Stimulated activated CD4-positive, alpha-beta T cell treated with anti-CD3 and anti-CD28 coated beads, Interleukin-12 subunit alpha, Interleukin-12 subunit beta, amount 100 ng/mL, for 4 hours (primary cell): ENCODE results near the gene TRMU.
"Not testable (repeated sequence)": the region's sequence is repeated elsewhere in the genome, so short reads cannot be mapped to it uniquely, and the experiment has no call there.

Source experiments
- DNase-seq: peaks from one replicate; pipeline ENCODE4 v3.0.0-alpha.2; 2020

The TRMU gene

DNA sequence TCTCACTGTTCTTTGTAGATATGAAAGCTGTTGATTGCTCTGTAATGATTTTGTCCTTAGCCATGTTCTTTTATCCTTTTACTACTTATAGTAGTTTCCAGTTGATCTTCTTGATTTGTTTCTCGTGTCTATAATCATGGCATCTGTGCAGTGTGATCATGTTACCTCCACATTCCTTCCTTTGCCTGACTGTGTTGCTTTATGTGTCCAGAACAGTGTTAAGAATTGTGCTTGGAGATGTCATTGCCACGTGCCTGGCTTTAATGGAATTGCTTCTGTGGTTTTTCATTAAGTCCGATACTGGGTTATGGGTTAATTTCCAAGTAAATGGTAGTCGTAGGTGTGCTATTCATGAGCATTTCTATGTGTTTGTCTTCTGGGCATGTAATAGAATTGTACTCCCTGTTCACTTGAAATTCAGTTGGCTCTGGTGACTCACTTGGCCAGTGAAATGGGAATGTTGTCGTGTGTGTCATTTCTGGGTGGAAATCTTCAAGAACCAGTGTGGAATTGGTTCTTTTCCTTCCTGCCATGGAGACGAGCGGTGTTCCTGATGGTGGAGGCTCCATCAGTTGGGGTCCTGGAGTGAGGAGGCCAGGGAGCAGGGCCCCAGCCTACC is 32.1 kb upstream of the TRMU start:
- no peak for DNase-seq

DNA sequence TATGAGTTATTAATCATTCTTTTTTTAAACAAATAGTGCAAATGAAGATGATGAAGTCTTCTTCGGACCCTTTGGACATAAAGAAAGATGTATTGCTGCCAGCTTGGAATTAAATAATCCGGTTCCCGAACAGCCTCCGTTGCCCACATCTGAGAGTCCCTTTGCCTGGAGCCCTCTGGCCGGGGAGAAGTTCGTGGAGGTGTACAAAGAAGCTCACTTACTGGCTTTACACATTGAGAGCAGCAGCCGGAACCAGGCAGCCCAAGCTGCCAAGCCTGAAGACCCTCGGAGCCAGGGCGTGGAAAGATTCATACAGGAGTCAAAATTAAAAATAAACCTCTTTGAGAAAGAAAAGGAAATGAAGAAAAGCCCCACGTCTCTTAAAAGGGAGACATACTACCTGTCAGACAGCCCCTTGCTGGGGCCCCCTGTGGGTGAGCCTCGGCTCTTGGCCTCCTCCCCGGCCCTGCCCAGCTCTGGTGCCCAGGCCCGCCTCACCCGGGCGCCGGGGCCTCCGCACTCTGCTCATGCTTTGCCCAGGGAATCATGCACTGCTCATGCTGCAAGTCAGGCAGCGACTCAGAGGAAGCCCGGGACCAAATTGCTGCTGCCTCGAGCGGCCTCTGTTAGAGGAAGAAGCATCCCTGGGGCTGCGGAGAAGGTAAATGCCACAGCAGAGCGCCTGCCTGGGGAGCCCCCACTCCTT is 27.1 kb upstream of the TRMU start:
- no peak for DNase-seq

DNA sequence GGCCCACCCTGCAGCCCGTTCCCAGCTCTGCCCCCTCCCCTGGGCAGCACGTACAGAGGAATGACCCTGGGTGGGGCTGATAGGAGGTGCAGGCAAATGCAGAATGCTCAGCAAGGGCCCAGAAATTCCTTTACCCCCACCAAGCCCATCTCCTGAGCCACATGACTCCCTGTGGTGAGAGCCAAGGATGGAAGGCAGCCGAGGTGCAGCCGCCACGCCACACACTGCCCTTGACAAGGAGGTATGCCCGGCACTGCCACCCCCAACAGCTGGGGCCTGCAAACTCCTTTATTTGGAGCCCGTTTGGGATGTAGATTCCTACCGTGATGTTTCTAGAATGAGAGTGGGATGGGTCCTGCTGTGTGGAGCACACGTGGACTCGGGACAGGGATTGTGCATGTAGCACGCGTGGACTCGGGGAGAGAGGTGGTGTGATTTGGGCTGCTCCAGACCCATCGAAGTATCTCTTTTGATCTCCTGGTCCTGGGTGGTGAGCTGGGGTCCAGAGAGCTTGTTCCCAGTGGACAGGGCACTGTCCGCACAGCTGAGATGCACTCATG is 25.9 kb upstream of the TRMU start:
- no peak for DNase-seq

DNA sequence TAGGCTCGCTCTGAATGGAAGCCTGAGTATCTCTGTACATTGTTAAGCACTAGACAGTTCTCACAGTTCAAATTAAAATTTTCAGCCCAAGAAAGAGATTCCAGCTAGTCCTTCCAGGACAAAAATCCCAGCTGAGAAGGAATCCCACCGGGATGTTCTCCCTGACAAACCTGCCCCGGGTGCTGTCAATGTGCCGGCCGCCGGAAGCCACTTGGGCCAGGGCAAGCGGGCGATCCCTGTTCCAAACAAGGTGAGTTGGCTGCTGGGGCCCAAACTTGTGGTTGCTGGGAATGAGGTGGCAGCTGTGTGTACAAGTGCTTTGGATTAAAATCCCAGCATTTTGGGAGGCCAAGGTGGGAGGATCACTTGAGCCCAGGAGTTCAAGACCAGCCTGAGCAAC is 23.5 kb upstream of the TRMU start:
- DNase-seq: no peak

DNA sequence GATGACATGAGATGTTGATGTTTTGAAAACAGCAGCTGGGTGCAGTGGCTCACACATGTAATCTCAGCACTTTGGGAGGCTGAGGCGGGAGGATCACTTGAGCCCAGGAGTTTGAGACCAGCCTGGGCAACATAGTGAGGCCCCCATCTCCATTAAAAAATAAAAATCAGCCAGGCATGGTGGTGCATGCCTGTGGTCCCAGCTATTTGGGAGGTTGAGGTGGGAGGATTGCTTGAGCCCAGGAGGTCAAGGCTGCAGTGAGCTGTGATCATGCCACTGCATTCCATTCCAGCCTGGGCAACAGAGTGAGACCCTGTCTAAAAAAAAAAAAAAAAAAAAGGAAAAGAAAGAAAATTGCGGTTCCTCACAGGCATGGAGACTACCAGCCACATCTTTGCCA is 22.7 kb upstream of the TRMU start:
- DNase-seq: not testable (repeated sequence)

DNA sequence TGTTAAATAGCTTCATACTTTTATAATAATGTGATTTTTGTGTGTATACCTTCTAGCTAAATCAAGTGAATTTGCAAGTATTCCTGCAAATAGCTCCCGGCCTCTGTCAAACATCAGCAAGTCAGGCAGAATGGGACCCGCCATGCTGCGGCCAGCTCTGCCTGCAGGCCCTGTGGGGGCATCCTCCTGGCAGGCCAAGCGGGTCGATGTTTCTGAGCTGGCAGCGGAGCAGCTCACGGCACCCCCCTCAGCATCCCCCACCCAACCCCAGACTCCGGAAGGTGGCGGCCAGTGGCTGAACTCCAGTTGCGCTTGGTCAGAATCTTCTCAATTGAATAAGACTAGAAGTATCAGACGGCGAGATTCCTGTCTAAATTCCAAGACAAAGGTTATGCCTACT is 19.5 kb upstream of the TRMU start:
- DNase-seq: no peak

DNA sequence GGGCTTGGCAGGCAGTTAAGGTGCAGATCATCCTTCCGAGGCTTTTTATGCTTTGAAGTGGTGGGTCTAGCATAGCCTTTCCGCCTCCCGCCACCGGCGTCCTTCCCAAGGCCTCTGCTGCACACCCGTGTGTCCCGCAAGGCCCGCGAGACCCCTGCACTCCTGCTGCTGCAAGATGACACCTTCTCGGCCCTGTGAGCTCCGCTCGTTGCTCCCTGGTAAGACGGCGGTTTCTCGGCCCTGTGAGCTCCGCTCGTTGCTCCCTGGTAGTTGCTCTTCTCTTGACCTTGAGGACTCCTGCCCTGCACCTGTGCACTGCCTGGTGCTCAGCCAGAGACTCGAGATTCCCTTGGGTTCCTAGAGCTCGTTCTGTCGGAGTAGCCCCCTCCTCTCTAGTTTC is 17.9 kb upstream of the TRMU start:
- no peak for DNase-seq

DNA sequence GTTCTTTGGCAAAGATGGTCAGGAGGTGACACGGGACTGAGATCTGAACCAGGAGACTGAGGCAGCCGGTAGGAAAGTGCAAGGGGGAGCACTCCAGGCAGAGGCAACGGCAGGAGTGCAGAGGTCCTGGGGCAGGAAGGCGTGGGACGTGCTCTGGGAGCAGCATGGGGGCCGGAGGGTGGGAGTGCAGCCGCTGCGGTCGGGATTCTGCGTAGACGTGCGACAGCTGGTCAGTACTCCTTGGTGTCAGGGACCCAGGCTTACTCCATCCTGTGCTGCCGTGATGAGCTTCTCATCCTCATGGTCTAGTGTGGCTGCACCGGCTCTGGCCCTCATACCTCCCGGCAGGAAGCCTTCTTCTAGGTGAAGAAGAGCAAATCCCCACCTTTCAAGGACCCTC is 16.9 kb upstream of the TRMU start:
- DNase-seq: no peak

DNA sequence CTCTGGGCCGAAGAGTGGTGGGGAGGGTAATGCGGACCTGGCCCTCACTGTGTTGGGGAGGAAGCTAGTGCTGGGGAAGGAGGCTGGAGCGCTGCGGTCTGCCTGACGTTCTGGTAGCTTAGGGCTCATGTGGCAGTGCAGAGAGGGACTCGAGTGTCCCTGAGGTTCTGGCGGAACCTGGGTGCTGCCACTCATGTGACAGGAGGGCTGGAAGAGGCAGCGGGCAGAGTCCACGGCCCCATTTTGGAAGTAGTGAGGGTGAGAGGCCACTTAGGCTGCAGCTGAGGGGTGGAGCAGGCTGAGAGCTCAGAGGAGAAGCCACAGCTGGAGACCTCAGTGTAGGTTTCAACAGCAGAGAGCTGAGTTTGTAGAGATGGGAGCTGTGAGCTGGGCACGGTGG is 16.2 kb upstream of the TRMU start:
- DNase-seq: no peak

DNA sequence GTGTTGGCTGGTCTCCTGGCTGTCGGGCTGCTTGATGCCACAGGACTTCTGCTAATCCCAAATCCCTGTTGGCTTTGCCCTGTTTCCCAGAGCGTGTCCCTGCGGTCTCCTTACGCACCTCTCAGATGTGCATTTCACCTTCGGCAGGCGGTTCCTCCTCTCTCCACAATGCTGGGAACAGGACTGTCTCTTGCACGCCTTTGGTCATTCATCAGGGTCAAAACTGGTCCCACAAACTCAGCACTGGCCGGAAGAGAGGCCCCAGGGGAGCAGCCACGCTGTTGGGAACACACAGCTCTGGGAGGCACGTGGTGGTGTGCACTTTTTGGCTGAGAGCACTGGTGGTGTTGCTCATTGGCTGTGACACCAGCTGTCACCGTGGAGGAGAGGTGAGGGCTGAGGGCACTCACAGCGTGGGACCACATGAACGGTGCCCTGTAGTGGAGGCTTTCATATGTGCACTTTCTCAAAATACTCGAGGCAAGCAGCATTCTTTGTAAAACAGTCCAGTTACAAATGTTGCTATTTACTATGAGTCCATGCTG is 15.3 kb upstream of the TRMU start:
- no peak for DNase-seq

DNA sequence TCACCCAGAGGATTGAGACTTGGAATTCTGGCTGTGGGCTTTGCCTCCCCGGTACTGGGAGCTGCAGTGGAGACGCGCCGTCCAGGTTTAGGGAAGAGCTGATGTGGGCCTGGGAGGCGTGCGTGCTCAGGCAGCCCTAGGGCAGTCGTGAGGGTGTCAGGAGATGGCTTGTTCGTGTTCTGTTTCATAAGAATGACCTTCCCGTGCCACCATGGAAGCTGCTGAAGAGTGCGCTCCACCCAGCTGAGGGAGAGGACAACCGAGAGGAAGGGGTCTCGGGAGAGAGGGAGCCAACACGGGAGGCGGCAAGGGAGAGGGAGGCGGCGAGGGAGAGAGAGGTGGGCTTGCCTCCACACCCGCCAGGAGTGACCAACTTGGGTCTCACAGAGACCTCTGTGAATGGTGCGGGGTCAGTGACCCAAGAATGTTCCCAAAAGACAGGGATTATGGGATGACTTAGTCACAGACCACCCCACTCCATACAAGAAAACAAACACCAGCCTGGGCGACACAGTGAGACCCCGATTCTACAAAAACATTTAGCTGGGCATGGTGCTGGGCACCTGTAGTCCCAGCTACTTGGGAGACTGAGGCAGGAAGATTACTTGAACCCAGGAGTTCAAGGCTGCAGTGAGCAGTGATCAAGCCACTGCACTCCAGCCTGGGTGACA is 14.7 kb upstream of the TRMU start:
- DNase-seq: no peak

DNA sequence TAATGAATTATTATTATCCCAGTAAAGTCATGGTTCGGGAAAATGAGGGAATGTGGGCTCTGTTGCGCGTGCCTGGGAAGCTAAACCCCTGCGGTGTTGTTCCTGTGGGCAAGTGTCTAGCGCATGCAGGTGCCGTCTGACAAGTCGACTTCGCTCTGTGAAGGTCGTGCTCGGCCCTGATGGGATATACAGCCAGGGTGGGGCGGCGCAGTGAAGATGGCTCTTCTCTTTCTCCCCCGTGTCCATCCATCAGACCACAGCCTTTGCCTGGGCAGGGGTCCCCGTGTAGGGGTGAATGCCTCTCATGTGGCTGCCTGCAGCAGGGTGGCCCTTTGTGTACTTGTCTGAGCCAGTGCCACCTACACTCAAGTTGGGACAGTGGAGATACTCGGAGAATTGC is 12.8 kb upstream of the TRMU start:
- no peak for DNase-seq

DNA sequence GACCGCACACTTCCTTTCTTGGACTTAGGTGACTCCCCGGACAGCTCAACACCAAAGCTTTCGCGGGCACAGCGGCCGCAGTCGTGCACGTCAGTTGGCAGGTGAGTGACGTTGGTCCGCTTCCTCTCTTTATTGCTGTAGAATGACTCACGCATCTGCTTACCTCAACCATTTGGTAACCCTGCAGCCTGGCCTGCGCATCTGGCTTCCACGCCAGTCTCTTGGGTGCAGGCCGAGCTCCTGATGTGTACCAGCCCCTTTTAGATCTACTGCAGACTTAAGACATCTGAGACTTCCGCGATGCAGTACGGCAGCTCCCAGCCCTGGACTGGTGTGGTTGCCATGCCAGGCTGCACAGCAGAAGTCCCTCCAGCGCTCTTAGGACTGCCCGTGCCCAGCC is 12.4 kb upstream of the TRMU start:
- DNase-seq: no peak

DNA sequence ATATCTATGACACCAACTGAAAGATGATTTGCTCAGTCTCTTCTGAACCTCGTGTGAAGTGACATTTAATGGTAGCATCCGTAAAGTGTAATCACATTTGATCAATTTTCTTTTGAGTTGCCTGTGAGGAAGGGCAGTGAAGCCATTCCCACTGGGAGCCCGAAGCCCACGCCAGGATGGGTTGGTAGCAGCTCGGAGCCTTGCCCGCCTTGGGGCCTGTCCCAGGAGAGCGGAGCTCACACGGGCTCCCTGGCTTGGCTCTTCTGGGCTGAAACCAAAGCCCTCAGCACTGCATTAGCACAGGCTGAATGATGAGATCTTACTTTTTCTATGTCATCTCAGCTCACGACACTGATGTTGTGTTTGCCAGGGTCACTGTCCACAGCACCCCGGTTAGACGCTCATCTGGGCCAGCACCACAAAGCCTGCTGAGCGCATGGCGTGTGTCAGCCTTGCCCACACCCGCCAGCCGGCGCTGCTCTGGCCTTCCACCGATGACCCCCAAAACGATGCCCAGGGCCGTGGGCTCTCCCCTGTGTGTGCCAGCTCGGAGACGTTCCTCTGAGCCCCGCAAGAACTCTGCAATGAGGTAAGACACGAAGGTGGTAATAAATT is 9.3 kb upstream of the TRMU start:
- DNase-seq: no peak

DNA sequence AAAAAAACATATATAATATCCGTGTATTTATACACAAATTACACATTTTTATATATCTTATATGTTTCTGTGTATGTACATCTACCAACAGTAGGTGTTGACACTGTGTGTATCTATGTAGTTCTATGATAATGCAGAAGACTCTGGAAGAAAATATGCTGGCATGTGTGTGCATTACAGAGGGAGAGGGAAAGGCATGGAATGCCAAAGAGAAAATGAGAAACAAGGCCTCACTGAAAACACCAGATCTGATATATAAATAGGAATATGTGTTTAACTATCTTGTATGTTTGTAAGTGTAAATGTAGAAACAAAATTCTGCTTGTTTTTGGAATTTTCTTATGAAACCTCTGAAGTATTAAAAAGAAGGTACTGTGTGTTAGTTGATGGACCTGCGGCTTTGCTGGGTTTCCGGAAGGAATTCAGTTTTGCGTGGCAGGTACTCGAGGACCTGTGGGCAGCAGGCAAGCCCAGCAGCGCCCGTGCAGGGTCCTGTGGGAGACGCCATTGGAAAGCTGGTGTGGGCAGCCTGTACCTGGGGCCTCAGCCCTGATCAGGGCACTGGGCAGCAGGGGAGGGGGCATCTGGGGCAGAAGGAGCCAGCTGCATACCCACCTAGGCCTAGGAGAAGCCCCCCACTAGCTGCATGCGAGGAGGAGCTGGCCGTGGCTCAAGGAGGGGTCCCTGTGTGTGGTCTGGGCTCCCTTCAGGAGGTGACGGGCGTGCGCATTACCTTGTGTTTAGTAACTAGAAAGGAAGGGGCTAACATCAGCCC is 7.6 kb upstream of the TRMU start:
- DNase-seq: no peak

DNA sequence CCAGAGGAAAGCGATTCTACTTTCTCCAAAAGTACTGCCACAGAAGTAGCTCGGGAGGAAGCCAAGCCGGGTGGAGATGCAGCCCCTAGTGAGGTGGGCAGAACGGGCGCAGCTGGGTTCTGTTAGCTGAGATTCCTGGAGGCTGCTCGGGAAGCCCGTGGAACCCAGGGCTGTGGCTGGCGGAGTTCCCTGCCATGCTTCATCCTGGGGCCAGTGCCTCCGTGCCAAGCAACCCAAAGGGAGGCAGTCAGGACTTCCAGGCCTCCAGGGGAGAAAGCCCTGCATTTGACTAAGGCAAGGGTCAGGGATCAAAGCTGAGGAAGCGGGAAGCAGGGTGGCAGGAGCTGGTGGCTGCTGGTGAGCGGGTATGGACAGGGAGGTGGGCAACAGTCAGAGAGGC is 6.7 kb upstream of the TRMU start:
- no peak for DNase-seq

DNA sequence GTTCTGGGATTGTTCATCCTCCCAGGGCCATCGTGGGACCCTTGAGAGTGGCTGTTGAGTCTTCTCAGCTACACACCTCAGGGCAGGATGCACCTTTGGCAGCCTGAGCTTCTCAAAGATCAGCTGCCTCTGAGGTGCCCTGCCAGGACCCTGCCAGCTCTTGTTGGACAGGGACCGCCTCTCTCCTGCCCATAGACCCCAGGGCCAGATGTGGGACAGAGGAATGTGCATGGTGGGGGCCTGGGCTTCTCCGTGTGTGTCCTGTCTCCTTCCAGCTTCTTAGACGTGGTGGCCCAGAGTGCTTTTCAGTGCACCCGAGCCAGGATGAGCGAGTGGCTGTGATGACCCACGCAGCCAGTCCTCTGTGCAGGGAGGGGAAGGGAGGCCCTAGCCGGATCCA is 5.9 kb upstream of the TRMU start:
- DNase-seq: no peak

DNA sequence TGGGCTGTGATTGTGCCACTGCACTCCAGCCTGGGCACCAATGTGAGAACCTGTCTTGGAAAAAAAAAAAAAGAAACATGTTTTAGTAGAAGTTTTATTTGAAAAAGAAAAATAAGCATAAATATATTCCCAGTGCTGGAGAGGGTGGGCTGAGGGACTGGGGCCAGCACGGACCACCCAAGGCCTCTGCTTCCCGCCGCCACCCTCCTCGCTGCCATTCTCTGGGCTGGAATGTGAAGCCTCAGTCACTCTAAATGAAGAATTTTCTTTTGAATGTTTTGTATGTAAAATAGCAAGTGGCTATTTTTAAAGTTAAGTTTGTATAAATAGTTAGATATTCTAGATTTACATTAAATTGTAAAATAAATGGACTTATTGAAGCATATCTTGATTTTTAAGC is 5.1 kb upstream of the TRMU start:
- no peak for DNase-seq

DNA sequence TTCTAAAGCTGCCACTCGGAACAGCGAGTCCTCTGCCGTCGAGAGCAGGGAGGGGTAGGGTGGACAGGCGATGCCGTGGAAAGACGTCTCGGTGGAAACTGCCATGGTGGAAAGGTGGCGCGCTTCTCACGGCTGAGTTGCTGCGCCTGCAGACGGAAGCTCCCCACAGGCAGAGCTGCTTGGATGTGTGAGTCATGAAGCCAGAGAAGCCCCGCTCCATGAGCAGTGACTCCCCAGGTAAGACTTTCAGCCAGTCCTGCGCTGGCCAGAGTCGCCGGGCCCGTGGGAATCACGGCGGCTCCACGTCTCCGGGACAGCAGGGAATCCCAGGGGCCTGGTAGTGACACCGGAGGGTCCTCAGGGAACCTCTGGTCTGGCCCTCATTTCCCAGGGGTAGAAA is 4.0 kb upstream of the TRMU start:
- DNase-seq: no peak

DNA sequence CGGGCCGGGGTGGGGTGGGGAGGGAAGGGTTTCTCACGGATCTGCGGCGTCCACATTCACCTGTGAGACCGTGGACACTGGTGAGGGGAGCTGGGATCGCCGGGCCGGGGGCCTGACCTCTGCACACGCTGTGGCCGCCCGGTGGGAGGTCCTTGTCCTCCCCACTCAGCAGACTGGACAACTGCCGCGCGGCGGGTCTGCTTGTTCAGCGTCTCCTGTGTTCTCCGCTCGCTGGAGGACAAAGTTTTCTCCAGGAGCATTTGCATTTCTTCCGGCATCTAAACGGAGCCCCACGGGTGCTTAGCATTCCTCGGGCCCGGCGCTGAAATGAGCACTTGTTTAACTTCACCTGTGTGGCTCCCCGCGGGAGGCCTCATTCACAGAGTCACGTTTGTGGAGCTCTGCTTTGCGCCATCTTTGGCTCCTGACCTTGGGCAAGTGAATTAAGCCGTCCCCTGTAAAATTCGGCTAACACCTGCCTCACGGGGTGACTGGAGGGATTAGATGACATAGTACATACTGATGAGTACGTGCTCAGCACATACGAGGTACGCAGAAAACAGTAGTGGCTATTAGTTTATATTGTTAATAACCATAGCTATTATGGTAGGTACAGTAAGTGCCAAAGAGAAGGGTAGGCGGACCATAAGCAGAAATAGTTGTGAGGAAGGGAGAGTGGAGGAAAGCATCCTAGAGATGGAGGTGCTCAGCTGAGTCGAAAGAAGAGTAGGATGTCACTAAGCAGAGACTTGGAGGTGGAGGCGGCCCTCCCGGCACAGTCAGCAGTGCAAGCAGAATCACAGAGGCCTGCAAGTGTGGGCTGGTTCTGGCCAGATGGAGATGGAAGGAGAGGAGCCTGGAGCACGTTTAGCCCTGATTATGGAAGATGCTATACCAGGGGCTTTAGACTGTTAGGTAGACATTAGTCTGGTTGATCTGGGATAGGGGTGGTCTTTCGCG is 885 bp downstream of the TRMU start:
- no peak for DNase-seq

DNA sequence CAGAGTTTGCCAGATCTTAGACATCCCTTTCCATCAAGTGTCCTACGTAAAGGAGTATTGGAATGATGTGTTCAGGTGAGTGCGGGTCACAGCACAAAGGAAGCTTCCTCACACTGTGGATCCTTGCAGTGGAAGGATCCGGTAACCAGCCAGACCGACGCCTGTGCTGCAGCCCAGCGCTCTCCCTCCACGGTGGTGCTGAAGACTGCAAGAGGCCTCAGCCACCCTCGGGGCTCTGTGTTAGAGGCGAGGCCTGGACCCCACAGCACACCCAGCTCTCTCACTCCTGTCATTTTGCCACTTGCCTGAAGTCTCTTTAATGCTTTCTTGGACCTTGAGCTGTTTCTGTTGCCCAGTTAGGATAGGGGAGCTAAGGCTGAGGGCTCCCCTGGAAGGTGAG is 2.4 kb downstream of the TRMU start:
- no peak for DNase-seq

DNA sequence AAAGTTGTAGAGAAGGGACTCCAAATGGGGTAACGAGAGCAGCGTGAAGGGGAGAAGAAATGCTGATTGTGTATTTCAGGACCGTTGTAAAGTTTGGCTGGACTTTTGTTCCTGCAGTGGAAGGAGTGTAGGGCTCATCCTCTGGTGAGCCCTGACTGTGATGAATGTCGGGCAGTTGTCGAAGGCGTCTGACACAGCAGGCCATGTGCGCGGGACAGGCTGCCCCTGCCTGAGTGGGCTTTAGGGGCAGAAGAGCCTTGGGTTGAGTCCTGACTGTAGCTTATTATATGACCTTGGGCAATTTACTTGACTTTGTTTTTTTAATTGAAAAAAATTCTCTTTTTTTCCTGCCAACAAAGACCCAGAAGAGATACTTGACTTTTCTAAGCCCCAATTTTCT is 3.1 kb downstream of the TRMU start:
- no peak for DNase-seq
